PC-3 (cell line): Measurements from ENCODE around the gene RAI14.

Experiments used
- CTCF ChIP-seq: fragments of 300-600 bp; sonication (generic); conservative IDR thresholded peaks from 2 replicates; pipeline ENCODE4 v1.5.1; 2017; ENCODE audit warnings: antibody characterized with exemption, low read depth, mild to moderate bottlenecking, low read length
- EZH2 ChIP-seq: fragments of 300-600 bp; sonication (generic); IDR thresholded peaks from one replicate; pipeline ENCODE4 v1.6.1; 2017; ENCODE audit warnings: antibody characterized with exemption, mild to moderate bottlenecking, low read length; ENCODE audit not compliant: unreplicated experiment
- EZH2phosphoT487 ChIP-seq: fragments of 300-600 bp; sonication (generic); IDR thresholded peaks from 2 replicates; pipeline ENCODE4 v1.6.1; 2018; ENCODE audit warnings: mild to moderate bottlenecking, antibody characterized with exemption, low read length, borderline replicate concordance

- TF ChIP-seq CTCF: no peak
- TF ChIP-seq EZH2: no peak
- TF ChIP-seq EZH2phosphoT487: no peak
Measured at GRCh38 chr5:34756781-34757624, 100.9 kb downstream of the RAI14 start.
